Activated gamma-delta T cell treated with anti-CD3 and anti-CD28 coated beads, Interleukin-2, amount 50 U/mL, for 16 hours (primary cell): ENCODE measurements around the gene CD68.
"Not testable (repeated sequence)": the region's sequence is repeated elsewhere in the genome, so short reads cannot be mapped to it uniquely, and the experiment has no call there.

ENCODE experiments used
- DNase-seq: peaks from one replicate; pipeline ENCODE4 v3.0.0-alpha.2; 2020; ENCODE audit warnings: low read depth

Gene CD68

DNA sequence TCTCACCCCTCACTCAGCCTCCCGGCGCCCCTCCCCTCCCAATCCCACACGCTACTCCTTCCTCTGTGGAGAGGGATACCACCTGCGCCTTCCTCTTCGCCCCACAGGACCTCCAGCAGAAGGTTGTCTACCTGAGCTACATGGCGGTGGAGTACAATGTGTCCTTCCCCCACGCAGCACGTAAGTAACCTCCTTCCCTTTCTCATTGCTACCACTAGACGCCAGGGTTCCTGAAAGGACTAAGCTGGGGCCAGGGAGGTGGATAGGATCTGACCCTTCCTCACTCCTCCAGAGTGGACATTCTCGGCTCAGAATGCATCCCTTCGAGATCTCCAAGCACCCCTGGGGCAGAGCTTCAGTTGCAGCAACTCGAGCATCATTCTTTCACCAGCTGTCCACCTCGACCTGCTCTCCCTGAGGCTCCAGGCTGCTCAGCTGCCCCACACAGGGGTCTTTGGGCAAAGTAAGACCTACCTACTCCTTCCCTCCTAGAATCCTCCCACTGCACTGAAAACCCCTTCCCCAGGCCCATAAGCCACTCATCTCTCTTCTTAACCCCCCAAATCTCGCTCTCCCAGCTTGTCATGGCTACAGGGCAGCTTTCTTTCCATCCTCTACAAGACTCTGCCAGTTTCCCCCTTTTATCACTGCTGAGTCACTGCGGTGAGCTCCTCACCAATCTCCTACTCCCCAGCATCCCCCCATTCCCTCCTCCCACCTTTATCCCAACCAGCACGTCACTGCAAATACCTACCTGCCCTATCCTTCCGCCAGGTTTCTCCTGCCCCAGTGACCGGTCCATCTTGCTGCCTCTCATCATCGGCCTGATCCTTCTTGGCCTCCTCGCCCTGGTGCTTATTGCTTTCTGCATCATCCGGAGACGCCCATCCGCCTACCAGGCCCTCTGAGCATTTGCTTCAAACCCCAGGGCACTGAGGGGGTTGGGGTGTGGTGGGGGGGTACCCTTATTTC lies 1.5 kb downstream of the CD68 start:
- DNase-seq, result no peak

DNA sequence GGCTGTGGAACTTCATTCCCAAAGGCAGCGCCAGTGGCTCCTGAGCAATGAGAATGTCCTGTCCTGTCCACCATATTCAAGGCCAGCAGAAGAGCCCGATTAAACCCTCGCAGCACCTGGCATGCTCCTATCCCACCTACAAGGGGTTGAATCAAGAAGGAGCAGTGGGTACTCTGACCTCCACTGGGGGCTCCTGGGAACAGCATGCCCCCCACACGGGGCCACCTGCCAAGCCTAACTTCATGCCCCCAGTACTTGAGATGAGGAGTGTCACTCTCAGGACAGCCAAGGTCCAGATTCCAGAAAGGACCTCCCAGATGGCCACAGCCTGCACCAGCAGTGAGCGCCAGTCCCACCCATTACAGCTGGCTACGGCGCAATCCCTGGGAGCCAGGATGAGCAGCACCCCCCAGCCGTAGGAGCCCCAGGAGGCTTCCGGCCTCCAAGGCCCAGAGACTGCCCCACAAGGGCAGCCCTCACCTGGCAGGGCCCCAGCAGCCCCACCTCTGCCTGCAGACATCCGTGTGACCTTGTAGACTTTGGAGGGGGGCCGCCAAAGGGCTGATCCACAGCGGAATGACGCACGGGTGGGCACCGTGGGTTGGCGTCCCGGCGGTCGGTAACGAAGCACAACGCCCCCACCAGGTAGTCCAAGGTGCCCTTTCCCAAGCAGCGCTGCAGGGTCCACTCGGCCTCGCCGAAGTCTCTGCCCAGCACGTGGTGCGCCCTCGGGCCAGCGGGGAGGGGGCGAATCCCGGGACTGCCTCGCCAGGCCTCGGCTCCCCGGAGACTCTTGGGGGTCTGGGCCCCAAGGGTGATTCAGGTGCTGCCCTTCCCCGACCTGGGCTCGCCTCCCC lies 3.2 kb downstream of the CD68 start:
- no peak for DNase-seq

GRCh38 chr17:7583253-7584109 lies 4.0 kb downstream of the CD68 start, which contains the start of gene MPDU1:
Gene MPDU1, plus strand, starts transcription at chr17:7583852. Its CDS starts 11 bp downstream, at chr17:7583863.
- peak; percentile 90 for DNase-seq

GRCh38 chr17:7586673-7587419 lies 7.4 kb downstream of the CD68 start:
- no peak for DNase-seq

- DNase-seq, result no peak
These were observed 8.1 kb downstream of the CD68 start for GRCh38 chr17:7587420-7588151.

DNA sequence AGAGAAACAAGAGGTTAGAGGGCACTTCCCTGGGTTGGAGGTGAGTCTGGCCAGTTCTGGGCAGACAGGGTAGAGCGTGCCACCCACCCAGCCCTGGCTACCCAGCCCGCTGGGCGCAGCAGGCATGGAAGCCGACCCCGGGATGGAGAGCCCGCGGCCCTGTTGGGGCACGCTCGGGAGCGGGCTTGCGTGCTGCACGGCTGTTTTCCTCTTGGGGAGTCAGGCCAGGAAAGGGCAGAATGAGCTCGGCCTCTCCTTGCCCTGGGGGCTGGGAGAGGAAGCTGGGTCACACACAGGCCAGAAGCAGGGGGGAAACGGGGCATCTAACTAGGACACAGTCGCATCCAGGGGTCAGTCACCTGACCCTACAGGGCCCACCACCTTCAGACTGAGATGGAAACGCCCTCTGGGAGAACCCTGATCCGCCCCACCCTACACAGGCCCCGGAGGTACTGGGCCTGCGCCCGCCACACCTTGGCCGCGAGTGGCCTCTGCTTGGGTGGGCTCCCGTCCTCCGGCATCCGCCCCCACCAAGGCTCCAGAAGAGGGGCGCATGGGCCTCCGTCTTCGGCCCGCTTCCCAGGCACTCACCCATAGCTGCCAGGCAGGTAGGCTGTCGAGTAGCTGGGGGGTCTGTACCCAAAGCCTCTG lies 9.2 kb downstream of the CD68 start:
- no peak for DNase-seq

DNA sequence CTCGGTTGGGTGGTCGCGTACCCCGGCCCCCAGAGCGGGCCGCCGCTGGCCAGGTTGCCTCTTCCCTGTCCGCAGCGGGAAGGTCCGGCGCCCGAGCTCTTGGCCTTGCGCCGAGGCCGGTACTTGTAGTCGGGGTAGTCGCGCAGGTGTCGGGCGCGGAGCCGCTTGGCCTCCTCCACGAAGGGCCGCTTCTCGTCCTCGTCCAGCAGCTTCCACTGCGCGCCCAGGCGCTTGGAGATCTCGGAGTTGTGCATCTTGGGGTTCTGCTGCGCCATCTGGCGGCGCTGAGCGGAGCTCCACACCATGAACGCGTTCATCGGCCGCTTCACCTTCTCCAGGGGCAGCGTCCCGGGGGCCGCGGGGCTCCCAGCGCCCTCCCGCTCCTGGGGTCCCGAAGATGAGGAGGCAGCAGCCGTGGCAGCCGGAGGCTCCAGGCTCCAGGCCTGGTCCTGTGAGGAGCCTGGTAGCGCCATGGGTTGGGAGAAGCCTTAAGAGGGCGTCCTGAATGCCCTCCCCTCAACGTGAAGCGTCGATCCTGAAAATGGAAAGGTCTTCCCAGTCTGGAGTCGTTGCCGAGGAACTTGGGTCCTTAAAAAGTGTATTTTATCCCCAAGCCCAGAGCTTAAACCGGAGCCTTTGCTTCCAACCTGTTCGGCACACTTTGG lies 9.9 kb downstream of the CD68 start:
- peak; percentile 49 for DNase-seq

DNA sequence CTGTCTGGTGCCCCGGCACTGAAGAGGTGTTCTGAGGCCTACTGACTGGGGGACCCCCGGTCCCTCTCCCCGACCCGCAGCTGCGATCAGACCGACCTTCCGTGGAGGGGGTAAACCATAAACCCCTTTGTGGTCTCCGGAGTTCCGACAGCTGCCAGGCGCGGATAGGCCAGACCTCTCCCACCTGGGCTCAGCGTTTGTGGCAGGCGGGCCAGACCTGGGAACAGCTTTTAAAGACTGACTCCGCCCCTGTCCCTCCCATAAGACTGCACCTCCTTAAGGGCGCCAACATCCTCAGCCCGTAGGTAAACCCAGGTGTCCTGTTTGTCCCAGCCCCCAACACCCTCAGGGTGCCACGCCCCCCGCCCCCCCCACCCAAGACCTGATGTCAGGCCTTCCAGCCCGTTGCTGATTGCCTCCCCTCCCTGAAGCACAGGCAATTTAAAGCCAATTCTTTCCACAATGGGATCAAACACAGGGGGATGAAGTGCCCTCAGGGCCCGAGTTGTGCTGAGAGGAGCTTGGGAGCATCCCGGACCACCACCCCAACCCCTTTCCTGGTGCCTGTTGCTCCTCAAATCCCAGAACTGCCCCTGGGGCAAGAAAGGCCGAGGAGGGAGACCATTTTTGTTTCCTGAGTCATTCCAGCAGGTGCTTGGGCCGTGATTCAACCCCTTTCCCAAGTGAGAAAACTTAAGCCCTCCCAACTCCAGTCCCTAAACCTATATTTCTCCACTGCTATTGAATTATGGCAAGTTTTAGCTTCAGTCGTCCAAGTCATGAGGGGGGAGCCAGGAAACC lies 10.7 kb downstream of the CD68 start, which contains the start of gene SOX15:
TSS of gene SOX15 (minus strand) at position 204 of the 801 bp plus-strand sequence. CDS start 418 bp downstream, outside the sequence.
- no peak for DNase-seq

DNA sequence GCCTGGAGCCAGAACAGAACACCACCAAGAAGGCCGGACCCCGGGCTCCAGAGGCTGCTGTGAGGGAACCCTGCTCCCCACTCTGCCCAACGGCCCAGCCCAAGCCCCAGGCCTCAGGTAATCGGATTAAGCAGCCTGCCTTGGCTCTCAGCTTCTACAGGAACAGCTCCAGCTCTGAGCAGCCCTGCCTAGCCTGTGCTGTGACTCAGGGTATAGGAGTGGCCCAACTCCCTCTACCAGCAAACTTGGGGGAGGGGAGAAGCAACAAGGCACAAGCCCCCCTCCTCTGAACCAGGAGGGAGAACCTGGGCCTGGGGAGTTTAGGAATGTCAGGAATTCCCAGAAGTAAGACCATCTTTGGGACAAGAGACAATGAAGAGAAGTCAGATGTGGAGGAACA lies 11.3 kb downstream of the CD68 start:
- no peak for DNase-seq

- DNase-seq, result no peak
These were observed 12.2 kb downstream of the CD68 start for GRCh38 chr17:7591596-7591995.

DNA sequence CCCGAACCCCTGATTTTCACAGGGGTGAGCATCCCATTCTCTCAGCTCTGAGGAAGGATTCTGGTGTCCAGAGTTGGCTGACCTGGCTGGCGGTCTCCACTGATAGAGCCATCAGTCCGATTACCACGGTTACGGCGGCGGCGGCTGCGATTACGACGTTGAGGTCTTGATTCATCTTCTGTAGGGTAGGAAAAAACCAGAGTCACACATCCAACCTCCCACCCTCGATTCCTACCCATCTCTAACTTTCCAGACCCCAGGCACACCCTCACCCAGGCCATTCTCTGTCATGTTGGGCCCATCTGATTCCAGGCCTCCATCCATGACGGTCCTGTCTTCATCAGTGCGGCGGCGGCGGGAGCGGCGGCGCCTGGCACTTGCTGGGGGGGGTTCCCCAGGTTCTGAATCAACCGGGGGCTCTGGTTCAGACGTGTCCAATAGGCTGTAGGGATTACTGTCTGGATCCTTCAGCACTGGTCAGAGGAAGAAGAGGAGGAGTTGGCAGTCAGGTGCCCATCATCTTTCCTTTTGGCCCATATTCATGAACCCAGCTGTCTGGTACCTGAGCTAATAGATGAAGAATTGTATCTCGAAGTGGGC lies 13.1 kb downstream of the CD68 start:
- DNase-seq, result no peak

GRCh38 chr17:7593296-7593695 lies 13.9 kb downstream of the CD68 start:
- no peak for DNase-seq

- DNase-seq, result not testable (repeated sequence)
These were observed 18.1 kb downstream of the CD68 start for GRCh38 chr17:7597561-7597960.

- DNase-seq, result no peak
These were observed 26.8 kb downstream of the CD68 start for GRCh38 chr17:7606280-7606679.

GRCh38 chr17:7610641-7611040 lies 31.2 kb downstream of the CD68 start:
- DNase-seq, result no peak

- DNase-seq, result no peak
These were observed 32.3 kb downstream of the CD68 start for GRCh38 chr17:7611635-7612293.

DNA sequence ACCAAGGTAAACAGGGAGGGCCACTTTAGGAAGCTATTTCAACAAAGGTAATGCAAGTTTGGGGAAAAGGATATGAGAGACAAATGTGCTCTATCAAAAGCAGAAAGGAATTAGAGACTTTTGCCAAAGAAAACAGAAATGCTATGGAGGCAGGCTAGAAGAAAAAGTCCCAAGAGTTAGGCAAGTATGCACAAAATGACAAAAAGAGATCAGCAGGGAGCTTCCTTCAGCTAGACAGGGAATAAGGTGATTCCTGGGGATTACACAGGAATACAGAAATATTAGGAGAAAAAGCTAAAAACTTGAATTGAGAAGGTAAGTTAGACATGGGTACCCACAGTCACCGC lies 32.8 kb downstream of the CD68 start:
- DNase-seq, result no peak
